ENCODE data around the gene LBX2.

DNA sequence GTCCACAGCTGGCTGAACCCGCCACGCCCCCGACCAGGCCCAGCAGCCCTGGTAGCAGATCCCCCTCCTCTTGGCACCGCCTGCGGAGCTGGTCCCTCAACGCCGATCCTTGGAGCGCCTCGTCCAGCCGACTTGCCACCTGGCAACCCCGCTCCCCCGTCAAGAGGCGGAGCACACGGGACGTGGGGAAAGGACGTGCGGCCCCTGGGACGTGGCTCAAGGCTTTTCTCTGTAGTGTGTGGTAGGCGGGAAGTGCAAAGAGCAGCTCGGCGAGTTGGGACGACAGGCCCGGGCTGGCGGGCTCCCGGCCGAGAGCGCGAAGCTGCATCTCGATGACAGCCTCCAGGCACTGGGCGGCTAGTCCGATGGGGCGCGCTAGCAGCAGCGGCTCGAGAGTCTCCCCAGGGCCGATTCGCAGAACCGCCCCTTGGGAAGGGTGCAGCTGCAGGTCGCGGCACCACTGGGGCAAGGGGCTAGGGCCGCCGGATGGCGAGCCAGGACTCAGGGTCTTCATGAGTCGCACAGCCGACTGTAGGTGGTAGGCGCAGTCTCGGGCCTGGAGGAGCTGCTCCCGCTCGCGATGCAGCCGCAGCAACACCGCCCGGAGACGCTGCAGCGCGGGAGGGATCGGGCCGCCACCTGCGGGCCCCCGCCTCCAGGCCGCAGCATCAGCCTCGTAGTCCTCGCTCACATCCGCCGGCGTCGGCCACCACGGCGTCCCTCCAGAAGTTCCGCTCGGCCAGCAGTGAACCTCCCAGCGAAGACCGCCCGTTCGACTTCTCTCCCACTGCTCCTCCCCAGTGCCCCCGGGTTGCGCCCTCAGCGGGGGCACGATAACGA, 17.2 kb downstream of the LBX2 start:
- TF ChIP-seq POLR2A (IDR thresholded peaks at IDR 0.05; ENCODE audit: low read depth, low read length), result peak; percentile 65; the same call in 1 of the 2 replicates
- TF ChIP-seq, protein P1, sequence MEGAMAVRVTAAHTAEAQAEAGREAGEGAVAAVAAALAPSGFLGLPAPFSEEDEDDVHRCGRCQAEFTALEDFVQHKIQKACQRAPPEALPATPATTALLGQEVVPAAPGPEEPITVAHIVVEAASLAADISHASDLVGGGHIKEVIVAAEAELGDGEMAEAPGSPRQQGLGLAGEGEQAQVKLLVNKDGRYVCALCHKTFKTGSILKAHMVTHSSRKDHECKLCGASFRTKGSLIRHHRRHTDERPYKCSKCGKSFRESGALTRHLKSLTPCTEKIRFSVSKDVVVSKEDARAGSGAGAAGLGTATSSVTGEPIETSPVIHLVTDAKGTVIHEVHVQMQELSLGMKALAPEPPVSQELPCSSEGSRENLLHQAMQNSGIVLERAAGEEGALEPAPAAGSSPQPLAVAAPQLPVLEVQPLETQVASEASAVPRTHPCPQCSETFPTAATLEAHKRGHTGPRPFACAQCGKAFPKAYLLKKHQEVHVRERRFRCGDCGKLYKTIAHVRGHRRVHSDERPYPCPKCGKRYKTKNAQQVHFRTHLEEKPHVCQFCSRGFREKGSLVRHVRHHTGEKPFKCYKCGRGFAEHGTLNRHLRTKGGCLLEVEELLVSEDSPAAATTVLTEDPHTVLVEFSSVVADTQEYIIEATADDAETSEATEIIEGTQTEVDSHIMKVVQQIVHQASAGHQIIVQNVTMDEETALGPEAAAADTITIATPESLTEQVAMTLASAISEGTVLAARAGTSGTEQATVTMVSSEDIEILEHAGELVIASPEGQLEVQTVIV (IDR thresholded peaks at IDR 0.05; ENCODE audit: borderline replicate concordance, partially characterized antibody), result no peak
- TF ChIP-seq, protein P2, sequence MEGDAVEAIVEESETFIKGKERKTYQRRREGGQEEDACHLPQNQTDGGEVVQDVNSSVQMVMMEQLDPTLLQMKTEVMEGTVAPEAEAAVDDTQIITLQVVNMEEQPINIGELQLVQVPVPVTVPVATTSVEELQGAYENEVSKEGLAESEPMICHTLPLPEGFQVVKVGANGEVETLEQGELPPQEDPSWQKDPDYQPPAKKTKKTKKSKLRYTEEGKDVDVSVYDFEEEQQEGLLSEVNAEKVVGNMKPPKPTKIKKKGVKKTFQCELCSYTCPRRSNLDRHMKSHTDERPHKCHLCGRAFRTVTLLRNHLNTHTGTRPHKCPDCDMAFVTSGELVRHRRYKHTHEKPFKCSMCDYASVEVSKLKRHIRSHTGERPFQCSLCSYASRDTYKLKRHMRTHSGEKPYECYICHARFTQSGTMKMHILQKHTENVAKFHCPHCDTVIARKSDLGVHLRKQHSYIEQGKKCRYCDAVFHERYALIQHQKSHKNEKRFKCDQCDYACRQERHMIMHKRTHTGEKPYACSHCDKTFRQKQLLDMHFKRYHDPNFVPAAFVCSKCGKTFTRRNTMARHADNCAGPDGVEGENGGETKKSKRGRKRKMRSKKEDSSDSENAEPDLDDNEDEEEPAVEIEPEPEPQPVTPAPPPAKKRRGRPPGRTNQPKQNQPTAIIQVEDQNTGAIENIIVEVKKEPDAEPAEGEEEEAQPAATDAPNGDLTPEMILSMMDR (IDR thresholded peaks at IDR 0.05 in 2 of 3, conservative IDR thresholded peaks at IDR 0.05 in 1 of 3; ENCODE audit: control insufficient read depth in 2 of 3, extremely low read depth in 1 of 3, insufficient read depth in 1 of 3, low read depth in 3 of 3, low read length in 3 of 3), result no peak
